Immature natural killer cell (primary cell): ENCODE data around the gene MEGF9. TPM values are rescaled to one million over a fixed set of nuclear protein-coding genes. Genes with fewer than 3 reads are reported as not detected.
"Not testable (repeated sequence)": the region's sequence is repeated elsewhere in the genome, so short reads cannot be mapped to it uniquely, and the experiment has no call there.

Experiments
- DNase-seq, 3 donors: peaks; one replicate each; pipeline ENCODE4 v3.0.0; 2022; ENCODE audit warnings: mixed read lengths in 1 of 3
- H3K27ac Mint-ChIP-seq, 6 donors: one replicate each; pipeline ENCODE4 v1.8.0; 2020; ENCODE audit warnings: mixed read lengths in 6 of 6, mild to moderate bottlenecking in 5 of 6, inconsistent platforms in 4 of 6, moderate library complexity in 3 of 6
- H3K27me3 Mint-ChIP-seq, 3 donors: one replicate each; pipeline ENCODE4 v1.8.0; 2020 to 2021; ENCODE audit warnings: low read depth in 3 of 3, mild to moderate bottlenecking in 3 of 3, mixed read lengths in 3 of 3, moderate library complexity in 3 of 3, inconsistent platforms in 1 of 3
- H3K36me3 Mint-ChIP-seq, 3 donors: one replicate each; pipeline ENCODE4 v1.8.0; 2020; ENCODE audit warnings: mixed read lengths in 3 of 3, inconsistent platforms in 2 of 3, mild to moderate bottlenecking in 2 of 3
- H3K4me1 Mint-ChIP-seq, 2 donors: one replicate each; pipeline ENCODE4 v1.8.0; 2020; ENCODE audit warnings: inconsistent platforms in 2 of 2, mild to moderate bottlenecking in 2 of 2, mixed read lengths in 2 of 2, moderate library complexity in 1 of 2
- H3K4me3 Mint-ChIP-seq, 5 donors: one replicate each; pipeline ENCODE4 v1.8.0; 2020; ENCODE audit warnings: mild to moderate bottlenecking in 5 of 5, mixed read lengths in 5 of 5, inconsistent platforms in 3 of 5, moderate library complexity in 3 of 5
- H3K9me3 Mint-ChIP-seq, 6 donors: one replicate each; pipeline ENCODE4 v1.8.0; 2020; ENCODE audit warnings: mild to moderate bottlenecking in 6 of 6, mixed read lengths in 6 of 6, inconsistent platforms in 4 of 6, moderate library complexity in 3 of 6
- polyA plus RNA-seq, 3 donors: library from polyadenylated mRNA; unstranded; fragments of 300-500 nt; fragmentation: Illumina TruSeq; gene quantifications; one replicate each; pipeline ENCODE4 v1.2.3, GENCODE V29; 2021

Gene MEGF9
- polyA plus RNA-seq, 3 donors from 2014 or later: 10.0 to 13.3 (median 11.2) TPM

DNA sequence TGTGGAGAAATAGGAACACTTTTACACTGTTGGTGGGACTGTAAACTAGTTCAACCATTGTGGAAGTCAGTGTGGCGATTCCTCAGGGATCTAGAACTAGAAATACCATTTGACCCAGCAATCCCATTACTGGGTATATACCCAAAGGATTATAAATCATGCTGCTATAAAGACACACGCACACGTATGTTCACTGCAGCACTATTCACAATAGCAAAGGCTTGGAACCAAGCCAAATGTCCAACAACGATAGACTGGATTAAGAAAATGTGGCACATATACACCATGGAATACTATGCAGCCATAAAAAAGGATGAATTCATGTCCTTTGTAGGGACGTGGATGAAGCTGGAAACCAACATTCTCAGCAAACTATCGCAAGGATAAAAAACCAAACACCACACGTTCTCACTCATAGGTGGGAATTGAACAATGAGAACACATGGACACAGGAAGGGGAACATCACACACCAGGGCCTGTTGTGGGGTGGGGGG is 162.0 kb downstream of the MEGF9 start:
- Mint-ChIP-seq H3K4me1 (peaks cover 11 to 30% of the 10 kb centered on the region in 2 donors), H3K36me3 (peaks cover 20 to 43% (median 29%) of the 10 kb centered on the region in 3 donors)
- H3K4me3 Mint-ChIP-seq, H3K27ac Mint-ChIP-seq, DNase-seq, H3K27me3 Mint-ChIP-seq, H3K9me3 Mint-ChIP-seq: not testable (repeated sequence)

Other genes starting within 250 kb of the MEGF9 start
- 10 to 100 TPM in 2 of 3 donors, 1 to 10 TPM in 1; 6.7 to 32.7 (median 11.6) TPM for gene CDK5RAP2, start 134.3 kb downstream of the MEGF9 start, polyA plus RNA-seq
- gene FBXW2, start 78.9 kb upstream of the MEGF9 start, polyA plus RNA-seq: 10 to 100 TPM; 34.0 to 60.4 (median 51.0) TPM
- gene PSMD5, start 128.5 kb upstream of the MEGF9 start, polyA plus RNA-seq: 10 to 100 TPM; 10.1 to 23.1 (median 13.3) TPM
- 10 to 100 TPM; 12.1 to 12.9 (median 12.8) TPM for gene PHF19, start 162.7 kb upstream of the MEGF9 start, polyA plus RNA-seq
- gene TRAF1, start 212.3 kb upstream of the MEGF9 start, polyA plus RNA-seq: 1 to 10 TPM in 2 of 3 donors, under 1 TPM in 1; 0.67 to 3.4 (median 1.5) TPM